Endothelial cell of umbilical vein (primary cell): ENCODE data around the gene NRAS. TPM values are rescaled to one million over a fixed set of nuclear protein-coding genes. Genes with fewer than 3 reads are reported as not detected.

ENCODE experiments used
- BruUV-seq: library from RNA; stranded (reverse); fragments of 400-500 nt; replicated peaks from 2 replicates; lab custom pipeline; 2021; lab: Mats Ljungman, UMichigan
- CTCF ChIA-PET: fragments of 300-600, 350-600 bp; sonication (Branson Sonifier 250); formaldehyde crosslinking; loops from one replicate; lab custom pipeline; 2021; ENCODE audit warnings: antibody characterized with exemption, inconsistent platforms; lab: Charles Lee
- POLR2A ChIA-PET: fragments of 300-600, 350-600 bp; sonication (Branson Sonifier 250); formaldehyde crosslinking; loops from one replicate; lab custom pipeline; 2021; ENCODE audit warnings: antibody characterized with exemption, inconsistent platforms; lab: Charles Lee
- DNase-seq: peaks from one replicate; pipeline ENCODE4 v3.0.0-alpha.2; 2011; ENCODE audit warnings: low read depth, low spot score
- FAIRE-seq: peaks from 2 replicates; lab custom pipeline; 2011; peaks lifted over from hg19 to GRCh38; lab: Jason Lieb, UNC
- H2AFZ ChIP-seq: 2 replicates; pipeline ENCODE4 v1.6.0; 2012; ENCODE audit warnings: low read depth, low read length, control low read depth, inconsistent platforms
- H3K27ac ChIP-seq: 2 replicates; pipeline ENCODE4 v1.5.1; 2011; ENCODE audit warnings: low read depth, mild to moderate bottlenecking, control low read depth, low read length, moderate library complexity; ENCODE audit not compliant: insufficient read depth
- H3K27me3 ChIP-seq, 2 experiments: 2 replicates each; pipeline versions ENCODE4 v1.6.0 to v1.6.1; 2011; ENCODE audit warnings: low read length in 2 of 2, mixed read lengths in 1 of 2; ENCODE audit not compliant: control insufficient read depth in 2 of 2, insufficient read depth in 2 of 2
- H3K36me3 ChIP-seq, 2 experiments: 2 replicates in 1 of 2; 3 replicates in 1 of 2; pipeline ENCODE4 v1.5.1; 2011; ENCODE audit warnings: low read length in 2 of 2, mild to moderate bottlenecking in 1 of 2, moderate library complexity in 1 of 2; ENCODE audit not compliant: control insufficient read depth in 2 of 2, insufficient read depth in 2 of 2; ENCODE audit errors: extremely low read depth in 1 of 2
- H3K4me1 ChIP-seq: 3 replicates; pipeline ENCODE4 v1.5.1; 2011; ENCODE audit warnings: mild to moderate bottlenecking, low read length; ENCODE audit not compliant: control insufficient read depth, insufficient read depth; ENCODE audit errors: extremely low read depth
- H3K4me2 ChIP-seq: 2 replicates; pipeline ENCODE4 v1.6.1; 2011; ENCODE audit warnings: low read length, control low read depth, mixed read lengths; ENCODE audit not compliant: insufficient read depth
- H3K4me3 ChIP-seq, 3 experiments: fragments of 200-600 bp in 1 of 3; sonication (generic), shearing (Covaris generic) in 1 of 3; replicated peaks in 1 of 3; 2 replicates each; pipeline ENCODE4 v1.5.1; 2011 to 2016; ENCODE audit warnings: control low read depth in 3 of 3, low read length in 3 of 3, mild to moderate bottlenecking in 2 of 3, inconsistent platforms in 1 of 3, low read depth in 1 of 3, moderate library complexity in 1 of 3; ENCODE audit not compliant: insufficient read depth in 1 of 3
- H3K79me2 ChIP-seq: 2 replicates; pipeline ENCODE4 v1.6.0; 2012; ENCODE audit warnings: low read length, inconsistent platforms; ENCODE audit not compliant: control insufficient read depth, insufficient read depth
- H3K9ac ChIP-seq: replicated peaks from 2 replicates; pipeline ENCODE3; 2011; ENCODE audit warnings: low read length, control low read depth; ENCODE audit not compliant: insufficient read depth; ENCODE audit errors: extremely low read depth
- H3K9me1 ChIP-seq: replicated peaks from 3 replicates; pipeline ENCODE4 v1.6.0; 2011; ENCODE audit warnings: mild to moderate bottlenecking, low read length; ENCODE audit not compliant: control insufficient read depth, insufficient read depth; ENCODE audit errors: extremely low read depth
- H3K9me3 ChIP-seq: replicated peaks from 2 replicates; pipeline ENCODE4 v1.5.1; 2012; ENCODE audit warnings: low read length, inconsistent platforms; ENCODE audit not compliant: control insufficient read depth, insufficient read depth
- H4K20me1 ChIP-seq: replicated peaks from 2 replicates; pipeline ENCODE3; 2011; ENCODE audit warnings: mild to moderate bottlenecking, low read length; ENCODE audit not compliant: control insufficient read depth, insufficient read depth; ENCODE audit errors: extremely low read depth
- CTCF ChIP-seq, 2 donors: IDR thresholded peaks; 1 replicate in 1 of 2; 2 replicates in 1 of 2; pipeline ENCODE4 v1.5.1; 2011; ENCODE audit warnings: low read length in 2 of 2, mild to moderate bottlenecking in 2 of 2, moderate library complexity in 2 of 2, control low read depth in 1 of 2, inconsistent platforms in 1 of 2, low read depth in 1 of 2; ENCODE audit not compliant: insufficient read depth in 1 of 2; ENCODE audit errors: extremely low read depth in 1 of 2
- EZH2 ChIP-seq: IDR thresholded peaks from 2 replicates; pipeline ENCODE4 v1.6.1; 2012; ENCODE audit warnings: borderline replicate concordance, low read depth, mild to moderate bottlenecking, moderate library complexity, low read length, inconsistent platforms; ENCODE audit not compliant: severe bottlenecking
- FOS ChIP-seq: IDR thresholded peaks from 2 replicates; pipeline ENCODE4 v1.6.1; 2011; ENCODE audit warnings: mild to moderate bottlenecking, low read length, moderate library complexity, borderline replicate concordance; ENCODE audit not compliant: insufficient read depth
- GATA2 ChIP-seq: IDR thresholded peaks from 2 replicates; pipeline ENCODE4 v1.7.0; 2011; ENCODE audit warnings: low read depth, mild to moderate bottlenecking, moderate library complexity, mixed read lengths, low read length; ENCODE audit not compliant: insufficient read length, insufficient read depth
- JUN ChIP-seq: IDR thresholded peaks from 2 replicates; pipeline ENCODE4 v1.6.1; 2011; ENCODE audit warnings: borderline replicate concordance, low read depth; ENCODE audit not compliant: insufficient read length, insufficient read depth
- MAX ChIP-seq: IDR thresholded peaks from 2 replicates; pipeline ENCODE4 v1.6.1; 2011; ENCODE audit not compliant: insufficient read depth, insufficient read length
- MYC ChIP-seq: IDR thresholded peaks from one replicate; pipeline ENCODE4 v1.6.1; 2011; ENCODE audit warnings: mild to moderate bottlenecking, low read depth, low read length
- POLR2AphosphoS5 ChIP-seq: IDR thresholded peaks from 2 replicates; pipeline ENCODE4 v1.6.1; 2012; ENCODE audit warnings: low read depth, mild to moderate bottlenecking, control low read depth, low read length, moderate library complexity; ENCODE audit not compliant: insufficient read depth
- dilution Hi-C: fragments of 300-500 bp; cut with MboI; formaldehyde crosslinking; loops from one replicate; pipeline ENCODE4 v1.15.0; 2019; ENCODE audit warnings: low sequenced_read_pairs; ENCODE audit not compliant: extremely low pct_ligation_motif_present
- intact Hi-C: fragments of 100-400 bp; cut with micrococcal nuclease; formaldehyde crosslinking; loops from one replicate; pipeline ENCODE4 v1.10.0; 2022
- polyA plus RNA-seq, 4 experiments: library from polyadenylated mRNA; depleted of rRNA in 3 of 4; stranded (reverse) in 3 of 4; unstranded in 1 of 4; fragments of >200 nt; gene quantifications; 2 replicates each; pipeline versions ENCODE4 v1.2.1 to v1.2.3, GENCODE V29; 2011 to 2012; ENCODE audit warnings: missing spikeins in 1 of 4
- total RNA-seq: library from RNA; stranded (reverse); gene quantifications from 2 replicates; pipeline ENCODE4 v1.2.3, GENCODE V29; 2021

Gene NRAS
- total and polyA plus RNA-seq, 2 donors (not counting 3 experiments of a cell fraction or from before 2014, with no cell fraction given), result 29.4 to 76.5 TPM

GRCh38 chr1:114671939-114672275, 44.7 kb downstream of the NRAS start:
- ChIA-PET POLR2A (no interaction called here), CTCF (interaction anchor here (0.7 to 2.7 kb wide), 8 partner anchors 12 to 695 kb away, joined by 3 to 17 read pairs (median 6); partner anchors contain the start of gene OLFML3)
- Histone ChIP-seq H3K4me1 (peaks cover 11% of the 10 kb centered on the region), H3K79me2 (no peaks in the 10 kb centered on the region), H3K4me3 (no peak overlapping the region), H3K27me3 (peaks cover 12 to 14% of the 10 kb centered on the region in 2 experiments), H3K4me2 (no peak overlapping the region), H2AFZ (no peak overlapping the region), H3K27ac (no peak overlapping the region), H4K20me1 (no peaks in the 10 kb centered on the region), H3K36me3 (no peaks in the 10 kb centered on the region), H3K9me3 (no peaks in the 10 kb centered on the region), H3K9me1 (no peaks in the 10 kb centered on the region), H3K9ac (no peak overlapping the region)
- DNase-seq (no peak), FAIRE-seq (no peak)
- intact Hi-C loops, result loop anchor here (2.0 to 10.0 kb wide), 4 partner anchors 45 to 393 kb away; partner anchors contain the start of genes BCAS2, NRAS and TRIM33
- TF ChIP-seq MYC (no peak), CTCF (IDR thresholded peaks at IDR 0.05; ENCODE audit: extremely low read depth in 1 of 2, insufficient read depth in 1 of 2, low read depth in 1 of 2, low read length in 2 of 2) (no peak), GATA2 (no peak), EZH2 (no peak), JUN (no peak), MAX (no peak), FOS (no peak), POLR2AphosphoS5 (no peak)
- dilution Hi-C loops, result no loop called here
- BruUV-seq, result no TSS peak
